ENCODE data around the gene OR52W1.

GRCh38 chr11:6240781-6241180 lies 41.8 kb downstream of the OR52W1 start:
- no peak for TF ChIP-seq CTCF (IDR thresholded peaks at IDR 0.05; ENCODE audit: low read length)
- TF ChIP-seq EZH2 (IDR thresholded peaks at IDR 0.05; ENCODE audit: borderline replicate concordance, low read length), result no peak
